Measurements from ENCODE around the gene BCR. TPM values are rescaled to one million over a fixed set of nuclear protein-coding genes. Genes with fewer than 3 reads are reported as not detected.

BCR gene
- total RNA-seq, 4 donors from 2014 or later = 38.7 to 50.0 (median 47.5) TPM

GRCh38 chr22:23225337-23225723 lies 45.0 kb downstream of the BCR start:
- no peak for DNase-seq
- Histone ChIP-seq H3K36me3 (peaks cover 0 to 5% (median 0%) of the 10 kb centered on the region in 3 donors), H3K9me3 (peaks cover 0 to 6% (median 0%) of the 10 kb centered on the region in 3 donors), H3K4me3 (peak overlapping the region in 1 of 4 donors; percentile 24), H3K4me1 (peaks cover 41 to 75% (median 69%) of the 10 kb centered on the region in 3 donors), H3K27ac (peak overlapping the region; percentile 77 to 84 (median 83)), H3K27me3 (no peaks in the 10 kb centered on the region)
- 47 to 53% methylated on average over 3 to 7 of the region's 10 CpGs for WGBS, 2 donors
- intact Hi-C loops (cut with DNase I) = no loop called here
- TF ChIP-seq CTCF (IDR thresholded peaks at IDR 0.05) (no peak), POLR2A (IDR thresholded peaks at IDR 0.05) (no peak)

GRCh38 chr22:23225724-23226496 lies 45.6 kb downstream of the BCR start:
- peaks cover 0 to 5% (median 0%) of the 10 kb centered on the region in 3 donors for H3K36me3 ChIP-seq
- peak overlapping the region in 1 of 4 donors; percentile 24 for H3K4me3 ChIP-seq
- intact Hi-C loops (cut with DNase I) = no loop called here
- 15 to 25% methylated on average over 8 of the region's 8 CpGs for WGBS, 2 donors
- H3K27me3 ChIP-seq = no peaks in the 10 kb centered on the region
- no peak for DNase-seq
- peaks cover 35 to 74% (median 63%) of the 10 kb centered on the region in 3 donors for H3K4me1 ChIP-seq
- TF ChIP-seq POLR2A (IDR thresholded peaks at IDR 0.05) = no peak
- no peak for TF ChIP-seq CTCF (IDR thresholded peaks at IDR 0.05)
- H3K9me3 ChIP-seq = peaks cover 0 to 6% (median 0%) of the 10 kb centered on the region in 3 donors
- H3K27ac ChIP-seq = peak overlapping the region; percentile 77 to 84 (median 83)

GRCh38 chr22:23226497-23226850 lies 46.2 kb downstream of the BCR start:
- intact Hi-C loops (cut with DNase I) = no loop called here
- H3K27ac ChIP-seq = peak overlapping the region; percentile 77 to 84 (median 83)
- TF ChIP-seq CTCF (IDR thresholded peaks at IDR 0.05) = no peak
- TF ChIP-seq POLR2A (IDR thresholded peaks at IDR 0.05) = no peak
- peaks cover 0 to 6% (median 0%) of the 10 kb centered on the region in 3 donors for H3K9me3 ChIP-seq
- peaks cover 0 to 5% (median 0%) of the 10 kb centered on the region in 3 donors for H3K36me3 ChIP-seq
- H3K27me3 ChIP-seq = no peaks in the 10 kb centered on the region
- no peak overlapping the region for H3K4me3 ChIP-seq
- peaks cover 33 to 74% (median 60%) of the 10 kb centered on the region in 3 donors for H3K4me1 ChIP-seq
- no peak for DNase-seq

DNA sequence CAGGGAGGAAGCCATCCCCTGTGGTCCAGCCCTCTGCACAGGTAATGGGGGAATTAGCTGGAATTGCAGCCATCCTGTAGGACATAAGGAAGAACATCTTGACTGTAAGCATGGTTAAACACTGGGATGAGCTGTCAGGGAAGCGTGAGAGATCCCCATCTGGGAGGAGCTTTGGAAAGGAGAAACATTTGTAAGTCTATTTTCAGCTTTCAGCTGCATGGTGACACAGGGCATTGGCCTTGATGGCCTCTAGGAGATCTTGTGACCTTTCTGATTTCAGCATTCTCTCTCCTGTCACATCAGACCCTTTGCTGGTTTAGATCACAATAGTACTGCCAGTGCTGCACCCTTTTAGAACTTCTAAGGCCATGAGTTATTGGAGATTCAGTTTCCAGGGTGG lies 47.1 kb downstream of the BCR start:
- DNase-seq = no peak
- Histone ChIP-seq H3K27me3 (no peaks in the 10 kb centered on the region), H3K36me3 (peaks cover 0 to 5% (median 0%) of the 10 kb centered on the region in 3 donors), H3K9me3 (peaks cover 0 to 6% (median 0%) of the 10 kb centered on the region in 3 donors), H3K4me3 (no peak overlapping the region), H3K4me1 (peaks cover 29 to 75% (median 59%) of the 10 kb centered on the region in 3 donors), H3K27ac (peak overlapping the region; percentile 77 to 84 (median 83))
- 40 to 55% methylated on average over 1 of the region's 1 CpG for WGBS, 2 donors
- TF ChIP-seq CTCF (IDR thresholded peaks at IDR 0.05) (no peak), POLR2A (IDR thresholded peaks at IDR 0.05) (no peak)
- intact Hi-C loops (cut with DNase I) = no loop called here

GRCh38 chr22:23228503-23228902 lies 48.2 kb downstream of the BCR start:
- TF ChIP-seq POLR2A (IDR thresholded peaks at IDR 0.05) (no peak), CTCF (IDR thresholded peaks at IDR 0.05) (no peak)
- Histone ChIP-seq H3K9me3 (peaks cover 0 to 6% (median 0%) of the 10 kb centered on the region in 3 donors), H3K27me3 (no peaks in the 10 kb centered on the region), H3K4me3 (no peak overlapping the region), H3K36me3 (peaks cover 0 to 5% (median 0%) of the 10 kb centered on the region in 3 donors), H3K4me1 (peaks cover 27 to 75% (median 49%) of the 10 kb centered on the region in 3 donors), H3K27ac (no peak overlapping the region)
- WGBS, 2 donors = 89 to 92% methylated on average over 2 of the region's 2 CpGs
- intact Hi-C loops (cut with DNase I) = no loop called here
- DNase-seq = no peak
